Omental fat pad (tissue), 4 donors: ENCODE measurements around the gene TMEM132C. TPM values are rescaled to one million over a fixed set of nuclear protein-coding genes. Genes with fewer than 3 reads are reported as not detected.

ENCODE experiments used
- ATAC-seq: fragments of 150-250 bp; one replicate; pipeline ENCODE4 v1.9.1; 2016; ENCODE audit warnings: mild to moderate bottlenecking, moderate library complexity; ENCODE audit not compliant: low FRiP score
- DNase-seq: peaks from one replicate; pipeline ENCODE4 v3.0.0-alpha.2; 2019; ENCODE audit warnings: low spot score
- CTCF ChIP-seq, 3 donors: fragments of 450-650 bp; IDR thresholded peaks; one replicate each; pipeline ENCODE4 v1.5.1; 2016 to 2017; ENCODE audit warnings: antibody characterized with exemption in 3 of 3, mild to moderate bottlenecking in 3 of 3, moderate library complexity in 2 of 3
- total RNA-seq, 4 donors: library from RNA; depleted of rRNA; stranded (reverse); fragments of >200 nt; gene quantifications; one replicate each; pipeline ENCODE4 v1.1.0, GENCODE V29; 2016

TMEM132C gene
- total RNA-seq, 4 donors from 2014 or later = 15.6 to 109 (median 44.9) TPM

GRCh38 chr12:128671528-128672042, 404.6 kb downstream of the TMEM132C start:
- DNase-seq = no peak
- ATAC-seq = no peak
- no peak for TF ChIP-seq CTCF (IDR thresholded peaks at IDR 0.05)

- TF ChIP-seq CTCF (IDR thresholded peaks at IDR 0.05) = no peak
- no peak for DNase-seq
These were observed 405.5 kb downstream of the TMEM132C start for GRCh38 chr12:128672428-128672827.

GRCh38 chr12:128672893-128673292, 405.9 kb downstream of the TMEM132C start:
- no peak for DNase-seq
- no peak for TF ChIP-seq CTCF (IDR thresholded peaks at IDR 0.05)
- ATAC-seq = no peak

More at GRCh38 chr12:128672428-128672827, 405.5 kb downstream of the TMEM132C start:
- no peak for ATAC-seq

- ATAC-seq (no peak), DNase-seq (no peak)
- TF ChIP-seq CTCF (IDR thresholded peaks at IDR 0.05) = no peak
These were observed 408.6 kb downstream of the TMEM132C start for GRCh38 chr12:128675576-128675975.

- ATAC-seq = no peak
- TF ChIP-seq CTCF (IDR thresholded peaks at IDR 0.05) = no peak
- DNase-seq = no peak
These were observed 413.6 kb downstream of the TMEM132C start for GRCh38 chr12:128680555-128680954.

- ATAC-seq = no peak
- no peak for DNase-seq
- no peak for TF ChIP-seq CTCF (IDR thresholded peaks at IDR 0.05)
These were observed 415.7 kb downstream of the TMEM132C start for GRCh38 chr12:128682548-128683275.

GRCh38 chr12:128684352-128684751, 417.4 kb downstream of the TMEM132C start:
- DNase-seq (no peak), ATAC-seq (no peak)
- no peak for TF ChIP-seq CTCF (IDR thresholded peaks at IDR 0.05)
